HG03045 (cell line): ENCODE results near the gene P2RX2.

Experiments
- ATAC-seq: cut with Tn5 transposase; IDR thresholded peaks from one replicate; pipeline ENCODE4 v1.9.1; 2021; ENCODE audit warnings: mild to moderate bottlenecking, moderate library complexity; ENCODE audit not compliant: unreplicated experiment

P2RX2 gene

DNA sequence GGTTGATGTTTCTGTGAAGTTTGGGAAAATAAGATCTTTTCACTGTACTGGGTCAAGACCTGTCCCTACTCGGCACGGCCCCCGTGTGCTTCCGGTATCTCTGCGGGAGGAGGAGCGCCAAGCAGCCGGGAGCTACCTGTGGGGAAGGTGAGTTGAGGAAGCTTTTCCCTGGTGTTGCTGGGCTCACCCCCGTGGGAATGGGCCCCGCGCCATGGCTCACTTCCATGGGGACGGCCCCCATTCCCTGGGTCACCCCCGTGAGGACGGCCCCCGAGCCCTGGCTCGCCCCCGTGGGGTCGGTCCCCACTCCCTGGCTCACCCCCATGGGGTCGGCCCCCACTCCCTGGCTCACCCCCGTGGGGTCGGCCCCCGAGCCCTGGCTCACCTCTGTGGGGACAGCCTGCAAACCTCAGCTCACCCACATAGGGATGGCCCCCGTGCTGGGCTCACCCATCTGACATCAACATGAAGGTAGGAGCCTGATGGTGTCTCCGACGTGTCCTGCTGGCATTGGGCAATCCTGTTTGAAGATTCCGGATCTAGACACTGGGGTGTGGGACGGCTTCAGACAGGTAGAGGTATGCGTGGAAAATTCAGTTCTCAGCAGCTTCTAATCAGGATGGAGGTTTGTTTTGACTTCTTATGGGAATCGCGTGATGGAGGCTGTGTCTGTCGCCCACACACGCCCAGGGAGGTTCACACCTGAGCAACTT lies 17.2 kb upstream of the P2RX2 start:
- ATAC-seq = no peak

DNA sequence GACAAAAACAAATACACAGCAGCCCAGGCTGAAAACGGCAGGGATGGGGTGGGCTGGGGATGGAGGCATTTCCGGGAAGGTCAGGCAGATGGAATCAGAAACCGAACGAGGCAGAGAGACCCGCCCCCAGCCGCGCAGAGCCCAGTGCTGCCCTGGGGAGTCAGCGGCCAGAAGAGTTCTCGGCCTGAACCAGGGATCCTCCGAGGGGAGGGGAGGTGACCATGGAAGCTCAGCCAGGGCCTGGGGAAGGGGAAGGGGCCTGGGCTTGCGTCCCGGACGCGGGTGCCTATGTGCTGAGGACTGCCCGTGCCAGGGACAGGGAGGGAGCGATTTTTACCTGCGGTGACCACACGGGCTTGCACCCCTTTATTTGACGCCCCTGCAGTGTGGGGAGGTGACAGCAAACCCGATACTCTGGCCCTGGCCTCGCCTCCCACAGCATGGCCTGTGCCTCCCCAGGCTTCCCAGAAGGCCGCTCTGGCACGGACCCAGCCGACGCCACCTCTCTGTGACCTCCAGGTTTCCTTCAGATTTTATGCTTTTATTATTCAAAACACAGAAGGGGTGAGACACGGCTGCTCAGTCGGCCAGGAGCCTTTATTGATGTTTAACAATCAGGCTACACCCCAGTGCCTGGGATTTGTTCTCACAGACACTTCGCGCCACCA lies 15.9 kb upstream of the P2RX2 start:
- ATAC-seq = no peak

DNA sequence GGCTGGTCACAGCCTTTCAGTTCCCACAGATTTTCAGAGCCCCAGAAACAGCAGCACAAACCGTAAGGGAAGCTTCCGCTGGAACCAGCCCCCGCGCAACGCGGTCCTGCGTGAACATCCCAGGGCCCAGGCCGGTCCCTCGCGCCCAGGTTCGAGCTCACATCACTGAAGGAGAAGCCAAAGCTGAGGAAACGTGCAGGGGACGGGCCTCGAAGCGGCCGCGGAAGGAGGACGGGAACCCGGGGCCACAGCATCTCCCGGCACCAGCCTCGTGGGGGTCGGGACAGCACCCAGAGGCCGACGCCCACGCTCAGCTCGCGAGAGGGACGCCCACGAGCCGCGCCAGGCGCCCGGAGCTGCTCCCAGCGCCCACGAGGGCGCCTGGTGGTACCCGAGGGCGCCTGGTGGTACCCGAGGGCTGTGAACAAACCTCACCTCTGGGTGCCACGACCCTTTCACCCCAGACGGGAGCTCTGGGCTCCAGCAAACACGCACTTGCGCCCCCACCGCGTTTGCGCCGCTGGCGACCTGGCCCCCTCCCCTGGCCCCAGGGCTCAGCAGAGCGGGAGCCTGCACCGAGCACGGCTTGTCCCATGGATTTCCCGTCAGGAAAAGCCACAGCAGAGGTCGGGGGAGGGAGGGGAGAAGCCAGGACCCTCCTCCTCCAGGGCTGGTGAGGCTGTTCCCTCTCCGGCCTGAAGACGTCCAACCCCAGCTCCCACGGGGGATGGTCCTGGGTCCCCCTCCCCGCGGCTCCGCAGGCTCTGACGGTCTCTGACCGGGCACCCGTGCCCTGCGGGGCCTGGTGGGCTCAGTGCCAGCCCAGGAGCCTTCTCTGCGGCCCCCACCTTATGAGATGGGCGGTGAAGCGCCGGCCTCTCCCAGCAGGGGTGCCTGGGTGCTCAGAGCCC lies 15.1 kb upstream of the P2RX2 start:
- no peak for ATAC-seq

DNA sequence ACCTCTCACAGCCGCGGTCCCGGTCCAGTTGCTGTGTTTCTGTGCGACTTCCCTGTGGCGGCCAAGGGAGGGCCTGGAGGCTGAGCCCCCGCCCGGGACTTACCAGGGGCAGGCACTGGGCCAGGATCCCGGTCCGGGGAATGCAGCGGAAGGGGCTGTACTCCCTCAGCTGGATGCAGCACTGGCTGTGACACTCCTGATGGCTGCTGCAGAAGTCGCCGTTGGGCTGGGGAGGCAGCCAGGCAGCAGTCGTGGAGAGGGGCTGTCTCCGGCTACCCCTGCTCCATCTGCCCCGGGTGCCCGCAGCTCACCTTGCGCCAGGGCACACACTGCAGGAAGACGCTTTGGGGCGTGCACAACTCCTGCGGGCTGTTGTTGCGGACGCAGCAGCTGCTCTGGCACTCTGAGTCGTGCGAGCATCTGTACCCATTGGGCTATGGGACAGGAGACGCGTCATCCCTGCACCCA lies 14.4 kb upstream of the P2RX2 start:
- no peak for ATAC-seq

DNA sequence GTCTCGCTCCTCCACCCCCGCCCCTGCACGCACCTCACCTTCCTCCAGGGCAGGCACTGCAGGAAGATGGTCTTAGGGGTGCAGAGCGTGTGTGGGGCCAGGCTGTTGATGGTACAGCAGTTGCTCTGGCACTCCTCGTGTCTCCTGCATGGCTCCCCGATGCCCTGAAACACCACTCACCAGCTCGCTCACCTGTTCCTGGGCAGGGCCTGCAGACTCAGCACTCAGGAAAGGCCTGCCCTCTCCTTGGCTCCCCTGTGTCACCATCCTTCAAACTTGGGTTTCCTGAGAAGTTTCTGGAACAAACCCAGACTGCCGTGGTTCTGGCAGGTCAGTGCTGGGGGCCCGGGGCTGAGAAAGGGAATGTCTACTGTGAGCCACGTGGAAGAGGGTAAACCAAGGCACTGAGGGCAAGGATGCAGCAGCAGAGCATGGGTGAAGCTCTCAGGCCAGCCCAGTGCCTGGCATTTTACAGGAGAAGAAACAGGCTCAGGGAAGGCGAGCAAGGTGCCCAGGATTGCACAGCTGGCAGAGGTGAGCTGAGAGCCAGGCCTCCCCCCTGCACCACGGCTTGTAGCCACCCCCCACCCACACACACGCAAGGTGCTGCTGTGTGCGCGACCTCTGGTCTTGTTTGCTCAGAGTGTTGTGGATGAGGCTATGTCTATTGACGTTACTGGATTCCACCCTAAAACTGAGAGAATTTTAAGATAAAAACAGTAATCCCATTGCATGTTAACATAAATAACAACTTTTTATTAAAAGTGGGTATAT lies 13.7 kb upstream of the P2RX2 start:
- ATAC-seq = no peak

DNA sequence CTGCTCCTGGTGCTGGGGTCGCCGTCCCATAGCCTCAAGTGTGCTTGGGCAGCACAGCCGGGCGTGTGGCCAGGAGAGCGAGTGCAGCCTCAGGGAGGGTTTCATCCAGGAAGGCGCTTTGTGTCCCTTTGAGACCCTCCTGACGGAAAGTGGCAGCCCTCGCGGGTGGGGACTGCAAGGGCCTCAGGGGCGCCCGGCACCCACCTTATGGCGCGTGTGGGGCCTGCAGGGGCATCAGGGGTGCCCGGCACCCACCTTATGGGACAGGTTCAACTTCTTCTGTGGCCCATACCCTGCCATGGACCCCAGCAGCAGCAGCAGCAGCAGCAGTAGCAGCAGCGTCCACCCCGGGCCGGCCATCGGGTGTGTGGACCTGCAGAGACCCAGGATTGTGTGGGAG lies 12.7 kb upstream of the P2RX2 start:
- ATAC-seq = no peak

DNA sequence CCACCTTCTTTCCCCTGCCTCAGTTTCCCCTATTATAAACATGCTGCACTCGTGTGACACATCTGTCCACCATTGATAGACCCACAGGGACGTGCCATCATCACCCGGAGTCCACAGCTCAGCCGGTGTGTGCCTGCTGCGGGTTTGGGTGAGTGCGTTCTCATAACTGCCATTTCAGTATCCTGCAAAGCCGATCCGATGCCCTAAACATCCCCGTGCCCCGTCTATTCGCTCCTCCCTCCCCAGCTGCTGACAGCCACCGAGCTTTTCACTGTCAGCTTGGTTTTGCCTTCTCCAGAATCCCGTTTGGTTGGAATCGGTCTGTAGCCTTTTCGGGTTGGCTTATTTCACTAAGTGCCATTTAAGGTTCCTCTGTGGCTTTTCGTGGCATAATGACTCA lies 12.1 kb upstream of the P2RX2 start:
- ATAC-seq = no peak

DNA sequence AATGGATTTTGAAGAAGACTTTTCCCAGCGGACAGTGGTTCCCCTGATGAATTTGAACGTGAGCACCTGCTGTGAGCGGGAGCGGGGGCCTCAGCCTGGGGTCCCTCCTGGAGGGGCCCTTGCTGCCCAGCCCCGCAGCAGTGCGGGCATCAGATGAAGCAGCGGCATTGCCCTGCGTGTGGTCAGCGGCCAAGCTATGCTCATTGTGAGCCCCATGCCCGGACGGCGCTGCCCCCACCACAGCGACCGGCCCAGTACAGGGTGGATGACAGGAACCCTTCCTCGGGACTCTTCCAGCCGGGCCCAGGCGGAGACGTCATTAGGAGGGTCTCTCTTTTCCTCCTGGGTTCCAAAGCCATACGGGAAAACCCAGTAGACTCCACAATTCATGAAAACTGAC lies 11.6 kb upstream of the P2RX2 start:
- no peak for ATAC-seq

DNA sequence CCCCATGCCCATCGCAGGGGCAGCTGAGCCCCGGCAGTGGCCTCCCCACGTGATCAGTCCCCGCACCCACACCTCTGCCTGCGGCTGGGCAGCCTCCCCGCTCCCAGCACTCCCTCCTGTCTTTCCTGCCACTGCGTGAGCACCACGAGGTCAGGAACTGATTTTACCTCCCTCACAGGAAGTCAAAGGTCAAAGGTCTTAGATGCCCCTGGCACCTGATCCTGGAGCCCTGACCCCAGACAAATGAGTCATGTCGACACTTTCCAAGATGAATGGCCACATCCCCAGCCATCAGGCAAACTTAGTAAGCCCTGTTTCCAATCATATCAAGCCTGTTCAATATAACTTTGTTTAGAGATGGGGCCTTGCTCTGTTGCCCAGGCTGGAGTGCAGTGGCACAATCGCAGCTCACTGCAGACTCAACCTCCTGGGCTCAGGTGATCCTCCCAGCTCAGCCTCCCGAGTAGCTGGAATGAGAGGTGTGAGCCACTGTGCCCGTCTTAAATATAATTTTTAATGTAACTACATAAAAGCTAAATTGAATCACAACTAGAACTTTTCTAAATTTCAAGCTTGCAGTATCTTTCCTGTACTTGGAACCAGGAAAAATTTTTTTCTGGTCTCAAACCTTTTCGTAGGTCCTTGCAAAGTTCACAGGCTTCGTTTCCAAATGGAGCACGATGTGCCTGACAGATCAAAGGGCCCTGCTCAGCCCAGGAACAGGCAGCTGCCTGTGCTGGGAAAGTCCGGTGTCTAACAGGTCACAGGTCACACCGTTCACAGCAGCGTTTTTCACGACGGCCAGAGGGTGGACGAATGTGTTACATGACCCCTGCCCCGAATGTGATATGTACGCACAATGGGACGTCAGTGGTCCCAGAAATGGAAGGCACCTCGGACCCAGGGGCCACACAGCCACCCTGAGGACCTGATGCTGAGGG lies 10.1 kb upstream of the P2RX2 start:
- no peak for ATAC-seq

DNA sequence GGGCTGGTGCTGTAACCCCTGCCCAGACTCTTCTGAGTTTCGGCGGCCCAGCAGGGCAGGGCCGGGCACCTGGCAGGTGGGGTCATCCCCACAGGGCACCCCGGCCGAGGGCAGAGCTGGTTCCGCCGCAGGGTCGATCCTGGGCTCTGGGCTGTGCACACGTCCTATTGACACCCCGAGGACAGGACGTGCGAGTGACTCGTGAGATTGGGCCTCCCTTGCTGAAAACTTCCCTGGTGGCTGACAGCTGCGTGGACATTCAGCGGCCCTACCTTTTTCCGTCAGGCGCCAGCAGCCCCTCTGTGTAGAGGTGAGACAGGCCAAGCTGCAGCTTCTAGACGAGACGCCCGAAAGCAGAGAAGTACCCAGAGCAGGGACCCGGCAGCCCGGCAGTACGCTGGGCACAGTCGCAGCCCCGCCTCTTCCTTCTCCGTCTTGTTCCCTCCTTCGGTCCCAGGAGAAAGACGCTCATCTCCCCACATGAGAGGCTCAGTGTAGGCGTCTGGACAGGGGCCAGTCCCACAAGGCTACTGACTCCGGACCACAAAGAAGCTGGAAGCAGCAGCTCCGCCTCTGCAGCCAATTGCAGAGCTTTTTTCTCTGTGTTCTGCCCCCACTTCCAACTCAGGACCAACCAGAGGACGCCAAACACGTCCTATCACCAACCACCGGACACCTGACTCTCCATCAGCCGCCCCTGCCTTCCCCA lies 8.4 kb upstream of the P2RX2 start, which contains the start of gene LRCOL1:
Gene LRCOL1 (minus strand): TSS at position 532 of the 709 bp plus-strand sequence. CDS start 4,331 bp downstream, outside the sequence.
- no peak for ATAC-seq

DNA sequence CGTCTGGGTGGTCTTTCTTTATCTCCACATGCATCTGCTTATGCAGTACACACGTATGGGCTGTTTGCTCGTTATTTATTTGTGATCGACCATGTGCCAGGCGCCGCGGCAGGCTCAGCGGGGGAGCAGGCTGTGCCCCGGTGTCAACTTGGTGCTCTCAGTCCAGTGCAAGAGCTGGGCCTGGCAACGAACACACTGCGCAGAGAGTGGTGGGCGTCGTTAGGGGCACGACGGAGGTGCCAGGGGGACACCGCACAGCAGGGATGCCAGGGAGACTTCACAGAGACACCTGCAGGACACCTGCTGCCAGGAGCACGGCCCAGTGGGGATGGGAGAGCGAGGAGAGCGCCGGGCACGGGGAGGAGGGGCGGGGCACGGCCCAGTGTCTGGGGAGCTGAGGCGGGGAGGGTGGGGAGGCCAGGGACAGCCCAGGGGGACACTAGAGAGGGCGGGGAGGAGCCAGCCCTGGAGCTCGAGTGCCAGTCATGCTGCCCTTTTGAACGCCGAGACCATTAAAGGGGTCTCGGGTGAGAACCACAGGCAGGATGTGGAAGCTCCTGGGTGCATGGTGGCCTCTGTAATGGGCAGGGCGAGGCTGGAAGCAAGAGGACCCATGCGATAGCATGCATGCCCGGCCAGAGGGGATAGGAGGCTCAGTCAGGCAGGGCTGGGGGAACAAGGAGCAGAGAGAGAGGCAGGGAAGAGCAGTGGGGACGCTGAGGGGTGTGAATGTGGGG lies 7.5 kb upstream of the P2RX2 start:
- ATAC-seq = no peak

DNA sequence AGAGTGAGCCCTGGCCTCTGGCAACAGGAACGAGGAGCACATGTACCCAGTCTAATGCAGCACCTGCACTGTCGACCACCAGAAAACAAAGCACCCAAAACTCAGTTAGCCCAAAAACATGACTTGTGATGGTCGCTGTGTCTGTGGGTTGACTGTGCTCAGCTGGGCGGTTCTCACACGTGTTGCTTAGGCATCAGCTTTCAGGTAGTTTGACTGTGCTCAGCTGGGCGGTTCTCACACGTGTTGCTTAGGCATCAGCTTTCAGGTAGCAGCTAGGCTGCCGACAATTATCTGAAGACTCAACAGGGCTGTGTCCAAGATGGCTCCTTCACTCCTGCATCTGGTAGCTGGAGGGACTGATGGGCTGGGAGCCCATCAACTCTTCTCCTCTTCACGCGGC lies 7.0 kb upstream of the P2RX2 start:
- no peak for ATAC-seq

DNA sequence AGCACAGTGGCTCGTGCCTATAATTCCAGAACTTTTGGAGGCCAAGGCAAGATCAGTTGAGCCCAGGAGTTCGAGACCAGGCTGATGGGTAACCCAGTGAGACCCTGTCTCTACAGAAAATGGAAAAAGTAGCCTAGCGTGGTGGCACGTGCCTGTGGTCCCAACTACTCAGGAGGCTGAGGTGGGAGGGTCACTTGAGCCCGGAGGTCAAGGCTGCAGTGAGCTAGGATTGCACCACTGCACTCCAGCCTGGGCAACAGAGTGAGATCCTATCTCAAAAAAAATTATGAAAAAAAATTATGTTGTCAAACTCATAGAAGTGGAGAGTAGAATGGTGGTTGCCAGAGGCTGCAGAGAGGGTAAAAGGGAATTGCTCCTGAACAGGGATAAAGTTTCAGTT lies 4.5 kb upstream of the P2RX2 start:
- ATAC-seq = no peak

DNA sequence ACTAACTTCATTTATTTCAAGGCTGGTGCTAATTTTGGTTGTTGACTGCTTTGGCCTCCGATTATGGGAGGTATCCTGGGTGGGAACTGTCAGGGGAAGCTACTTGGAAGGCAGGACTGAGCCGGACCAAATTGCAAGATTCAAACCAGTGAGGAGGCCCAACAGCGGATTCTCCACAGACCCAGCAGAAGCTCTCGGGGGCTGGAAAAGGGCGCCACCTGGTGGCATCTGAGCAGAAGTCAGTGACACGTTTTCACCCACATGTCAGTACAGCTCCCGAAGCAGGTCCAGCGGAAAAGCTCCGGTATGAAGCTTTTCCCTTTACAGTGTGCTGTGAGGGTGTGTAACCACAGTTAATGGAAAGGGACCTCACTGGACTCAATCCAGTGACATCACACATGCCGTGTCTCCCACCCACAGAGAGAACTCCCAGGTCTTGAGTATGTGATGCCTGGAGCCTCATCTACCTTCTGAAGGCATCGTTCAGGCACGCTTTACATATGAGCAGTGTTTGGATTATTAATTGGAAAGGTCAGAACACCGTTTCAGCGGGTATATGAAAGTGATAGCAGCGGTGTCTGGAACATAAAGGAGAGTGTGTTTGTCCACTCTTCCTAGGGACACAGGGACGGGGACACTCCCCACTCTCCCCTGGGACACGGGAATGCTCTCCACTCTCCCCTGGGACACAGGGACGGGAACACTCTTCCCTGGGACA lies 3.6 kb upstream of the P2RX2 start:
- ATAC-seq = peak; percentile 46

DNA sequence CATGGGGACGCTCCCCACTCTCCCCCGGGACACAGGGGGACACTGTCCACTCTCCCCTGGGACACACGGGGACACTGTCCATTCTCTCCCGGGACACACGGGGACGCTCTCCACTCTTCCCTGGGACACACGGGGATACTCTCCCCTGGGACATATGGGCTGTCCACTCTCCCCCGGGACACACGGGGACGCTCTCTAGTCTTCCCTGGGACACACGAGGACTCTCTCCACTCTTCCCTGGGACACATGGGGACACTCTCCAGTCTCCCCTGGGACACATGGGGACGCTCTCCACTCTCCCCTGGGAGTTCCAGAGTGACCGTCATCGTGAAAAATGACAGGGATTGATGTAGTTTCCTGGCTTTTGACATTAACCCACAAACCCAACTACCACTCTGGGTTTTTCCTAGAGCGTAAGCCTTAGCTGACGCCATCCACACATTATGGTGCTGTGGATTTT lies 3.0 kb upstream of the P2RX2 start:
- no peak for ATAC-seq

DNA sequence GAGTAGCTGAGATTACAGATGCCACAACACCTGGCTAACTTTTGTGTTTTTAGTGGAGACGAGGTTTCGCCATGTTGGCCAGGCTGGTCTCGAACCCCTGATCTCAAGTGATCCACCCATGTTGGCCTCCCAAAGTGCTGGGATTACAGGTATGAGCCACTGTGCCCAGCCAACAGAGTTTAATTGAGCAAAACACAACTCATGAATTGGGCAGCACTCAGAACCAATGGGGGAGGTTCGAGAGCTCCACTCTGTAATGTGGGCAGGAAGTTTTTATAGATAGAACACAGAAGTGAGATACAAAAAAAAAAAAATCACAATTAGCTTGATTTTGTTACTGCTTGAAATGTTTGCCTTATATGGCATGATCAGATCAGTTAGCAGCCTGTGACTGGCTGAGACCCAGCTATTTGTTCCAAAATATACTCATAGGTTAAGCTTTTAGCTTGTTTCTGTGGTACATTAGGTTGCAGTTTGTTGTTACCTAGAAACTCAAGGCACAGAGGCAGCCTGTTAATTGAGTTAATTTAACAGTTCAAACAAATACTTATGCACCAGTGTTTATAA lies 1.4 kb upstream of the P2RX2 start:
- no peak for ATAC-seq
